ENCODE measurements around the gene CATSPERE. TPM values are rescaled to one million over a fixed set of nuclear protein-coding genes. Genes with fewer than 3 reads are reported as not detected.
"Not testable (repeated sequence)": the region's sequence is repeated elsewhere in the genome, so short reads cannot be mapped to it uniquely, and the experiment has no call there.

Gene CATSPERE
- total and polyA plus RNA-seq, 2 donors (not counting 3 experiments of a cell fraction or from before 2014, with no cell fraction given), result 0.61 to 1.9 TPM

DNA sequence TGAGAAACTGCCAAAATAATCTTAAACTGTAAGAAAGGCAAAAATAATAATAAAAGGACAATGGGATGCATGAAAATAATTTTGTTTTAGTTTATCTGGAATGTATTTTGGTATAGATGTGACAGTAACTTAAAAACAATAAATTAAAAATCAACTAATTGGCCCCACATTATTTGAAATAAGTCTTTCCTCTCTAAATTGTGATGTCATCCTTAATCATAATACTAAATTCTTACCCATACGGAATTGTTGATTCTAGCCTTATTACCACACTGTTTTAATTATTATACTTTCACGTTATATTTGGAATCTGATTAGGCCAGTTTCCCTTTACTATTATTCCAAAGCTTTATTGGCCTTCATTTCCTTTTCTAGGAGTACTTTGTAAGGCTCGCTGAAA, 199.5 kb downstream of the CATSPERE start:
- dilution Hi-C loops (cut with MboI; ENCODE audit: extremely low pct_ligation_motif_present, low sequenced_read_pairs), result no loop called here
- no peak for FAIRE-seq
- H3K9ac ChIP-seq (replicated peaks; ENCODE audit: extremely low read depth, insufficient read depth, low read length), result no peak overlapping the region
- no peaks in the 10 kb centered on the region for H3K4me1 ChIP-seq (ENCODE audit: control insufficient read depth, extremely low read depth, insufficient read depth, low read length)
- H3K4me3 ChIP-seq (replicated peaks in 1 of 3; ENCODE audit: insufficient read depth in 1 of 3, low read depth in 1 of 3, low read length in 3 of 3), result no peak overlapping the region
- H4K20me1 ChIP-seq (replicated peaks; ENCODE audit: control insufficient read depth, extremely low read depth, insufficient read depth, low read length), result peaks cover 5% of the 10 kb centered on the region
- H3K9me1 ChIP-seq (replicated peaks; ENCODE audit: control insufficient read depth, extremely low read depth, insufficient read depth, low read length), result no peaks in the 10 kb centered on the region
- no TSS peak for BruUV-seq (replicated peaks)
- POLR2A ChIA-PET, result no interaction called here
- H3K79me2 ChIP-seq (ENCODE audit: control insufficient read depth, insufficient read depth, low read length), result peaks cover 79% of the 10 kb centered on the region
- peaks cover 1 to 10% of the 10 kb centered on the region in 2 experiments for H3K36me3 ChIP-seq (ENCODE audit: control insufficient read depth in 2 of 2, extremely low read depth in 1 of 2, insufficient read depth in 2 of 2, low read length in 2 of 2)
- CTCF ChIA-PET, result no interaction called here
- DNase-seq (ENCODE audit: low read depth, low spot score), result no peak
- no peak overlapping the region for H3K27ac ChIP-seq (ENCODE audit: insufficient read depth, low read depth, low read length)
- TF ChIP-seq, protein P1, sequence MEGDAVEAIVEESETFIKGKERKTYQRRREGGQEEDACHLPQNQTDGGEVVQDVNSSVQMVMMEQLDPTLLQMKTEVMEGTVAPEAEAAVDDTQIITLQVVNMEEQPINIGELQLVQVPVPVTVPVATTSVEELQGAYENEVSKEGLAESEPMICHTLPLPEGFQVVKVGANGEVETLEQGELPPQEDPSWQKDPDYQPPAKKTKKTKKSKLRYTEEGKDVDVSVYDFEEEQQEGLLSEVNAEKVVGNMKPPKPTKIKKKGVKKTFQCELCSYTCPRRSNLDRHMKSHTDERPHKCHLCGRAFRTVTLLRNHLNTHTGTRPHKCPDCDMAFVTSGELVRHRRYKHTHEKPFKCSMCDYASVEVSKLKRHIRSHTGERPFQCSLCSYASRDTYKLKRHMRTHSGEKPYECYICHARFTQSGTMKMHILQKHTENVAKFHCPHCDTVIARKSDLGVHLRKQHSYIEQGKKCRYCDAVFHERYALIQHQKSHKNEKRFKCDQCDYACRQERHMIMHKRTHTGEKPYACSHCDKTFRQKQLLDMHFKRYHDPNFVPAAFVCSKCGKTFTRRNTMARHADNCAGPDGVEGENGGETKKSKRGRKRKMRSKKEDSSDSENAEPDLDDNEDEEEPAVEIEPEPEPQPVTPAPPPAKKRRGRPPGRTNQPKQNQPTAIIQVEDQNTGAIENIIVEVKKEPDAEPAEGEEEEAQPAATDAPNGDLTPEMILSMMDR (IDR thresholded peaks at IDR 0.05; ENCODE audit: extremely low read depth in 1 of 2, insufficient read depth in 1 of 2, low read depth in 1 of 2, low read length in 2 of 2), result no peak
- TF ChIP-seq POLR2A (IDR thresholded peaks at IDR 0.05; ENCODE audit: low read depth, low read length) (no peak), GATA2 (IDR thresholded peaks at IDR 0.05; ENCODE audit: insufficient read depth, insufficient read length, low read depth, low read length) (no peak), MYC (IDR thresholded peaks at IDR 0.05; ENCODE audit: low read depth, low read length) (no peak), JUN (IDR thresholded peaks at IDR 0.05; ENCODE audit: borderline replicate concordance, insufficient read depth, insufficient read length, low read depth) (no peak), EZH2 (IDR thresholded peaks at IDR 0.05; ENCODE audit: borderline replicate concordance, low read depth, low read length, severe bottlenecking) (no peak), POLR2AphosphoS5 (IDR thresholded peaks at IDR 0.05; ENCODE audit: insufficient read depth, low read depth, low read length) (no peak), FOS (IDR thresholded peaks at IDR 0.05; ENCODE audit: borderline replicate concordance, insufficient read depth, low read length) (no peak)
- TF ChIP-seq, protein P2, sequence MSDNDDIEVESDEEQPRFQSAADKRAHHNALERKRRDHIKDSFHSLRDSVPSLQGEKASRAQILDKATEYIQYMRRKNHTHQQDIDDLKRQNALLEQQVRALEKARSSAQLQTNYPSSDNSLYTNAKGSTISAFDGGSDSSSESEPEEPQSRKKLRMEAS (IDR thresholded peaks at IDR 0.05; ENCODE audit: insufficient read depth, insufficient read length), result no peak
- H3K9me3 ChIP-seq (replicated peaks; ENCODE audit: control insufficient read depth, insufficient read depth, low read length), result no peaks in the 10 kb centered on the region
- no peak overlapping the region for H2AFZ ChIP-seq (ENCODE audit: low read depth, low read length)
- no peaks in the 10 kb centered on the region for H3K27me3 ChIP-seq (ENCODE audit: control insufficient read depth in 2 of 2, insufficient read depth in 2 of 2, low read length in 2 of 2)
- H3K4me2 ChIP-seq (ENCODE audit: insufficient read depth, low read length), result no peak overlapping the region
- intact Hi-C loops (cut with micrococcal nuclease), result no loop called here

DNA sequence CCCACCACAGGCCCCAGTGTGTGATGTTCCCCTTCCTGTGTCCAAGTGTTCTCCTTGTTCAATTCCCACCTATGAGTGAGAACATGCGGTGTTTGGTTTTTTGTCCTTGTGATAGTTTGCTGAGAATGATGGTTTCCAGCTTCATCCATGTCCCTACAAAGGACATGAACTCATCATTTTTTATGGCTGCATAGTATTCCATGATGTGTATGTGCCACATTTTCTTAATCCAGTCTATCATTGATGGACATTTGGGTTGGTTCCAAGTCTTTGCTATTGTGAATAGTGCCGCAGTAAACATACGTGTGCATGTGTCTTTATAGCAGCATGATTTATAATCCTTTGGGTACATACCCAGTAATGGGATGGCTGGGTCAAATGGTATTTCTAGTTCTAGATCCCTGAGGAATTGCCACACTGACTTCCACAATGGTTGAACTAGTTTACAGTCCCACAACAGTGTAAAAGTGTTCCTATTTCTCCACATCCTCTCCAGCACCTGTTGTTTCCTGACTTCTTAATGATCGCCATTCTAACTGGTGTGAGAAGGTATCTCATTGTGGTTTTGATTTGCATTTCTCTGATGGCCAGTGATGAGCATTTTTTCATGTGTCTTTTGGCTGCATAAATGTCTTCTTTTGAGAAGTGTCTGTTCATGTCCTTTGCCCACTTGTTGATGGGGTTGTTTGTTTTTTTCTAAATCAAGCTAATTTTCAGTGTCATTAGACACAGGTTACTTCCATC, 200.7 kb downstream of the CATSPERE start:
- H3K9me3 ChIP-seq (replicated peaks; ENCODE audit: control insufficient read depth, insufficient read depth, low read length); CTCF ChIA-PET; dilution Hi-C loops (cut with MboI; ENCODE audit: extremely low pct_ligation_motif_present, low sequenced_read_pairs); H3K36me3 ChIP-seq (ENCODE audit: control insufficient read depth in 2 of 2, extremely low read depth in 1 of 2, insufficient read depth in 2 of 2, low read length in 2 of 2); intact Hi-C loops (cut with micrococcal nuclease); H4K20me1 ChIP-seq (replicated peaks; ENCODE audit: control insufficient read depth, extremely low read depth, insufficient read depth, low read length); BruUV-seq (replicated peaks); H3K27me3 ChIP-seq (ENCODE audit: control insufficient read depth in 2 of 2, insufficient read depth in 2 of 2, low read length in 2 of 2); H2AFZ ChIP-seq (ENCODE audit: low read depth, low read length); H3K9ac ChIP-seq (replicated peaks; ENCODE audit: extremely low read depth, insufficient read depth, low read length); H3K4me1 ChIP-seq (ENCODE audit: control insufficient read depth, extremely low read depth, insufficient read depth, low read length); H3K4me3 ChIP-seq (replicated peaks in 1 of 3; ENCODE audit: insufficient read depth in 1 of 3, low read depth in 1 of 3, low read length in 3 of 3); H3K9me1 ChIP-seq (replicated peaks; ENCODE audit: control insufficient read depth, extremely low read depth, insufficient read depth, low read length); H3K4me2 ChIP-seq (ENCODE audit: insufficient read depth, low read length); POLR2A ChIA-PET; DNase-seq (ENCODE audit: low read depth, low spot score); FAIRE-seq; H3K27ac ChIP-seq (ENCODE audit: insufficient read depth, low read depth, low read length): not testable (repeated sequence)
- peaks cover 81% of the 10 kb centered on the region for H3K79me2 ChIP-seq (ENCODE audit: control insufficient read depth, insufficient read depth, low read length)

All from endothelial cell of umbilical vein (primary cell).